Left kidney (tissue), 8 donors: ENCODE measurements around the gene FBXO11. TPM values are rescaled to one million over a fixed set of nuclear protein-coding genes. Genes with fewer than 3 reads are reported as not detected.
"Not testable (repeated sequence)": the region's sequence is repeated elsewhere in the genome, so short reads cannot be mapped to it uniquely, and the experiment has no call there.

Source experiments
- DNase-seq: peaks from one replicate; pipeline ENCODE4 v3.0.0-alpha.2; 2013
- long read RNA-seq, 8 donors: transcript quantifications; one replicate each; lab custom pipeline, GENCODE V29; 2026
- polyA plus RNA-seq: library from polyadenylated mRNA; unstranded; fragments of 120-200 nt; gene quantifications from one replicate; pipeline ENCODE4 v1.2.1, GENCODE V29; 2013; ENCODE audit not compliant: insufficient read length

The FBXO11 gene
- 106 TPM for polyA plus RNA-seq
- long read RNA-seq, donor 1, full-length matches to known transcripts, result 8 of 8 reads
- long read RNA-seq, donor 1, partial matches to known transcripts, result 0 of 8 reads
- long read RNA-seq, donor 1, other reads (novel, unspliced or antisense), result 0 of 8 reads
- long read RNA-seq, donor 2, full-length matches to known transcripts, result 3 of 3 reads
- long read RNA-seq, donor 2, partial matches to known transcripts, result 0 of 3 reads
- long read RNA-seq, donor 2, other reads (novel, unspliced or antisense), result 0 of 3 reads
- long read RNA-seq, donor 3, partial matches to known transcripts, result 138 of 169 reads
- long read RNA-seq, donor 3, other reads (novel, unspliced or antisense), result 30 of 169 reads
- long read RNA-seq, donor 4, result 0 reads
- long read RNA-seq, donor 5, full-length matches to known transcripts, result 10 of 10 reads
- long read RNA-seq, donor 5, partial matches to known transcripts, result 0 of 10 reads
- long read RNA-seq, donor 5, other reads (novel, unspliced or antisense), result 0 of 10 reads
- long read RNA-seq, donor 6, full-length matches to known transcripts, result 6 of 6 reads
- long read RNA-seq, donor 6, partial matches to known transcripts, result 0 of 6 reads
- long read RNA-seq, donor 6, other reads (novel, unspliced or antisense), result 0 of 6 reads
- long read RNA-seq, donor 7, full-length matches to known transcripts, result 9 of 289 reads
- long read RNA-seq, donor 7, partial matches to known transcripts, result 216 of 289 reads
- long read RNA-seq, donor 7, other reads (novel, unspliced or antisense), result 64 of 289 reads
- long read RNA-seq, donor 8, full-length matches to known transcripts, result 2 of 24 reads
- long read RNA-seq, donor 8, partial matches to known transcripts, result 22 of 24 reads
- long read RNA-seq, donor 8, other reads (novel, unspliced or antisense), result 0 of 24 reads

GRCh38 chr2:47906157-47907038, at the start of gene FBXO11:
Gene FBXO11, minus strand, starts transcription at chr2:47906498. Its CDS starts 778 bp downstream, at chr2:47905720.
- peak; percentile 98 for DNase-seq

GRCh38 chr2:47950340-47951301, 44.3 kb upstream of the FBXO11 start:
- peak; percentile 0 for DNase-seq

GRCh38 chr2:47946593-47946992, 40.3 kb upstream of the FBXO11 start:
- no peak for DNase-seq

- no peak for DNase-seq
Observed at GRCh38 chr2:47945046-47945781, 38.9 kb upstream of the FBXO11 start.

GRCh38 chr2:47941936-47942335, 35.6 kb upstream of the FBXO11 start:
- no peak for DNase-seq

GRCh38 chr2:47937677-47938076, 31.4 kb upstream of the FBXO11 start:
- no peak for DNase-seq

GRCh38 chr2:47935071-47935470, 28.8 kb upstream of the FBXO11 start:
- no peak for DNase-seq

- no peak for DNase-seq
Observed at GRCh38 chr2:47918043-47918442, 11.7 kb upstream of the FBXO11 start.

GRCh38 chr2:47917276-47917961, 11.1 kb upstream of the FBXO11 start:
- DNase-seq, result no peak

- DNase-seq, result no peak
Observed at GRCh38 chr2:47916412-47916811, 10.1 kb upstream of the FBXO11 start.

- DNase-seq, result not testable (repeated sequence)
Observed at GRCh38 chr2:47910662-47911061, 4.4 kb upstream of the FBXO11 start.

- no peak for DNase-seq
Observed at GRCh38 chr2:47908682-47909081, 2.4 kb upstream of the FBXO11 start.

- DNase-seq, result no peak
Observed at GRCh38 chr2:47907039-47907781, 912 bp upstream of the FBXO11 start.

- no peak for DNase-seq
Observed at GRCh38 chr2:47905386-47906156, 727 bp downstream of the FBXO11 start.

- no peak for DNase-seq
Observed at GRCh38 chr2:47903781-47904490, 2.4 kb downstream of the FBXO11 start.

- not testable (repeated sequence) for DNase-seq
Observed at GRCh38 chr2:47901892-47902291, 4.4 kb downstream of the FBXO11 start.

GRCh38 chr2:47900857-47901256, 5.4 kb downstream of the FBXO11 start:
- DNase-seq, result no peak
